Right forelimb (tissue), 1 donor: ENCODE results near the gene AK9.
A peak's percentile ranks its signal among the peaks of the same experiment; 100 is the strongest.

Experiments used
- DNase-seq: peaks from one replicate; pipeline ENCODE4 v3.0.0-alpha.2; 2018

Gene AK9

GRCh38 chr6:109510358-109510757, 180.6 kb downstream of the AK9 start:
- DNase-seq = no peak

GRCh38 chr6:109508166-109508860, 182.7 kb downstream of the AK9 start:
- DNase-seq = no peak

GRCh38 chr6:109507490-109508072, 183.4 kb downstream of the AK9 start:
- DNase-seq = no peak

GRCh38 chr6:109506841-109507240, 184.2 kb downstream of the AK9 start:
- no peak for DNase-seq

GRCh38 chr6:109506314-109506713, 184.7 kb downstream of the AK9 start:
- DNase-seq = no peak

- peak; percentile 61 for DNase-seq
Observed at GRCh38 chr6:109503327-109504224, 187.4 kb downstream of the AK9 start.

GRCh38 chr6:109498936-109499335, 192.1 kb downstream of the AK9 start:
- no peak for DNase-seq

- no peak for DNase-seq
Observed at GRCh38 chr6:109498052-109498451, 192.9 kb downstream of the AK9 start.

- DNase-seq = no peak
Observed at GRCh38 chr6:109496036-109496772, 194.8 kb downstream of the AK9 start.

- DNase-seq = no peak
Observed at GRCh38 chr6:109493865-109494264, 197.1 kb downstream of the AK9 start.

- no peak for DNase-seq
Observed at GRCh38 chr6:109491207-109491938, 199.6 kb downstream of the AK9 start.

GRCh38 chr6:109490713-109491112, 200.3 kb downstream of the AK9 start:
- DNase-seq = no peak

GRCh38 chr6:109488001-109488400, 203.0 kb downstream of the AK9 start:
- no peak for DNase-seq

- no peak for DNase-seq
Observed at GRCh38 chr6:109486068-109486467, 204.9 kb downstream of the AK9 start.

GRCh38 chr6:109485266-109485935, 205.6 kb downstream of the AK9 start:
- no peak for DNase-seq

- no peak for DNase-seq
Observed at GRCh38 chr6:109484122-109484521, 206.9 kb downstream of the AK9 start.

GRCh38 chr6:109483735-109484057, 207.3 kb downstream of the AK9 start:
- no peak for DNase-seq

GRCh38 chr6:109482905-109483734, 207.9 kb downstream of the AK9 start, which contains the start of gene ZBTB24:
Gene ZBTB24 (minus strand): TSS chr6:109483219. CDS start chr6:109482026, 1,193 bp downstream.
- peak; percentile 90 for DNase-seq

- DNase-seq = no peak
Observed at GRCh38 chr6:109480993-109481480, 210.0 kb downstream of the AK9 start.

- no peak for DNase-seq
Observed at GRCh38 chr6:109478841-109479624, 212.0 kb downstream of the AK9 start.
